ENCODE measurements around the gene CXorf66.
A peak's percentile ranks its signal among the peaks of the same experiment; 100 is the strongest.
"Not testable (repeated sequence)": the region's sequence is repeated elsewhere in the genome, so short reads cannot be mapped to it uniquely, and the experiment has no call there.

The CXorf66 gene

GRCh38 chrX:139969286-139969685, 4.0 kb upstream of the CXorf66 start:
- no peak for ATAC-seq (ENCODE audit: insufficient read depth, low read depth)
- Histone ChIP-seq H3K4me2 (ENCODE audit: insufficient read depth, low read length) (no peak overlapping the region), H3K36me3 (ENCODE audit: insufficient read depth, low read length) (no peaks in the 10 kb centered on the region), H2AFZ (ENCODE audit: low read depth, low read length) (no peak overlapping the region), H3K4me1 (ENCODE audit: insufficient read depth, low read length) (no peaks in the 10 kb centered on the region), H4K20me1 (ENCODE audit: insufficient read depth, low read length) (no peaks in the 10 kb centered on the region), H3K4me3 (ENCODE audit: low read depth in 1 of 2, low read length in 2 of 2) (no peak overlapping the region), H3K27ac (ENCODE audit: low read length) (no peak overlapping the region), H3K79me2 (ENCODE audit: insufficient read depth, low read length) (no peaks in the 10 kb centered on the region), H3K9ac (ENCODE audit: low read depth, low read length) (no peak overlapping the region), H3K9me3 (ENCODE audit: insufficient read depth, low read length, severe bottlenecking) (no peaks in the 10 kb centered on the region), H3K27me3 (ENCODE audit: insufficient read depth, low read length, poor library complexity) (no peaks in the 10 kb centered on the region)
- TF ChIP-seq EZH2 (IDR thresholded peaks at IDR 0.05; ENCODE audit: borderline replicate concordance, low read depth, low read length, severe bottlenecking) (no peak), CTCF (IDR thresholded peaks at IDR 0.05; ENCODE audit: borderline replicate concordance, extremely low read depth, low read length, poor library complexity, severe bottlenecking) (no peak)
- DNase-seq = no peak

GRCh38 chrX:139967750-139968149, 2.4 kb upstream of the CXorf66 start:
- H3K4me3 ChIP-seq (ENCODE audit: low read depth in 1 of 2, low read length in 2 of 2) = no peak overlapping the region
- H3K36me3 ChIP-seq (ENCODE audit: insufficient read depth, low read length) = no peaks in the 10 kb centered on the region
- H3K27me3 ChIP-seq (ENCODE audit: insufficient read depth, low read length, poor library complexity) = no peaks in the 10 kb centered on the region
- no peaks in the 10 kb centered on the region for H3K79me2 ChIP-seq (ENCODE audit: insufficient read depth, low read length)
- H2AFZ ChIP-seq (ENCODE audit: low read depth, low read length) = no peak overlapping the region
- TF ChIP-seq CTCF (IDR thresholded peaks at IDR 0.05; ENCODE audit: borderline replicate concordance, extremely low read depth, low read length, poor library complexity, severe bottlenecking) (no peak), EZH2 (IDR thresholded peaks at IDR 0.05; ENCODE audit: borderline replicate concordance, low read depth, low read length, severe bottlenecking) (no peak)
- no peak for ATAC-seq (ENCODE audit: insufficient read depth, low read depth)
- H3K4me2 ChIP-seq (ENCODE audit: insufficient read depth, low read length) = no peak overlapping the region
- no peaks in the 10 kb centered on the region for H3K4me1 ChIP-seq (ENCODE audit: insufficient read depth, low read length)
- no peaks in the 10 kb centered on the region for H3K9me3 ChIP-seq (ENCODE audit: insufficient read depth, low read length, severe bottlenecking)
- no peaks in the 10 kb centered on the region for H4K20me1 ChIP-seq (ENCODE audit: insufficient read depth, low read length)
- no peak overlapping the region for H3K9ac ChIP-seq (ENCODE audit: low read depth, low read length)
- no peak for DNase-seq
- H3K27ac ChIP-seq (ENCODE audit: low read length) = no peak overlapping the region

- H3K36me3 ChIP-seq (ENCODE audit: insufficient read depth, low read length) = no peaks in the 10 kb centered on the region
- H3K4me3 ChIP-seq (ENCODE audit: low read depth in 1 of 2, low read length in 2 of 2) = no peak overlapping the region
- H4K20me1 ChIP-seq (ENCODE audit: insufficient read depth, low read length) = no peaks in the 10 kb centered on the region
- H3K4me2 ChIP-seq (ENCODE audit: insufficient read depth, low read length) = no peak overlapping the region
- no peak overlapping the region for H3K9ac ChIP-seq (ENCODE audit: low read depth, low read length)
- DNase-seq (no peak), ATAC-seq (ENCODE audit: insufficient read depth, low read depth) (no peak)
- no peaks in the 10 kb centered on the region for H3K27me3 ChIP-seq (ENCODE audit: insufficient read depth, low read length, poor library complexity)
- H3K9me3 ChIP-seq (ENCODE audit: insufficient read depth, low read length, severe bottlenecking) = no peaks in the 10 kb centered on the region
- TF ChIP-seq CTCF (IDR thresholded peaks at IDR 0.05; ENCODE audit: borderline replicate concordance, extremely low read depth, low read length, poor library complexity, severe bottlenecking) (peak; percentile 22), EZH2 (IDR thresholded peaks at IDR 0.05; ENCODE audit: borderline replicate concordance, low read depth, low read length, severe bottlenecking) (no peak)
- H3K4me1 ChIP-seq (ENCODE audit: insufficient read depth, low read length) = no peaks in the 10 kb centered on the region
- H3K27ac ChIP-seq (ENCODE audit: low read length) = no peak overlapping the region
- H2AFZ ChIP-seq (ENCODE audit: low read depth, low read length) = no peak overlapping the region
- H3K79me2 ChIP-seq (ENCODE audit: insufficient read depth, low read length) = no peaks in the 10 kb centered on the region
These were observed 2.0 kb upstream of the CXorf66 start for GRCh38 chrX:139967300-139967699.

- not testable (repeated sequence) for H2AFZ ChIP-seq (ENCODE audit: low read depth, low read length); H3K9ac ChIP-seq (ENCODE audit: low read depth, low read length); H3K36me3 ChIP-seq (ENCODE audit: insufficient read depth, low read length); H3K27ac ChIP-seq (ENCODE audit: low read length); H3K4me2 ChIP-seq (ENCODE audit: insufficient read depth, low read length); H3K9me3 ChIP-seq (ENCODE audit: insufficient read depth, low read length, severe bottlenecking); ATAC-seq (ENCODE audit: insufficient read depth, low read depth); H3K79me2 ChIP-seq (ENCODE audit: insufficient read depth, low read length); H3K4me1 ChIP-seq (ENCODE audit: insufficient read depth, low read length); H4K20me1 ChIP-seq (ENCODE audit: insufficient read depth, low read length); H3K27me3 ChIP-seq (ENCODE audit: insufficient read depth, low read length, poor library complexity); H3K4me3 ChIP-seq (ENCODE audit: low read depth in 1 of 2, low read length in 2 of 2)
- peak; percentile 29 for TF ChIP-seq CTCF (IDR thresholded peaks at IDR 0.05; ENCODE audit: borderline replicate concordance, extremely low read depth, low read length, poor library complexity, severe bottlenecking)
- DNase-seq = peak; percentile 5
These were observed 838 bp upstream of the CXorf66 start for GRCh38 chrX:139966159-139966558.

GRCh38 chrX:139961091-139961490, 4.2 kb downstream of the CXorf66 start:
- not testable (repeated sequence) for H3K79me2 ChIP-seq (ENCODE audit: insufficient read depth, low read length); DNase-seq; H3K9ac ChIP-seq (ENCODE audit: low read depth, low read length); H3K9me3 ChIP-seq (ENCODE audit: insufficient read depth, low read length, severe bottlenecking); H3K27me3 ChIP-seq (ENCODE audit: insufficient read depth, low read length, poor library complexity); H3K4me2 ChIP-seq (ENCODE audit: insufficient read depth, low read length); H4K20me1 ChIP-seq (ENCODE audit: insufficient read depth, low read length); H3K4me1 ChIP-seq (ENCODE audit: insufficient read depth, low read length); H3K4me3 ChIP-seq (ENCODE audit: low read depth in 1 of 2, low read length in 2 of 2); H3K27ac ChIP-seq (ENCODE audit: low read length); ATAC-seq (ENCODE audit: insufficient read depth, low read depth); H2AFZ ChIP-seq (ENCODE audit: low read depth, low read length); H3K36me3 ChIP-seq (ENCODE audit: insufficient read depth, low read length)

All from DND-41 (cell line).